Osteoblast (primary cell): ENCODE data around the gene CPNE8. TPM values are rescaled to one million over a fixed set of nuclear protein-coding genes. Genes with fewer than 3 reads are reported as not detected.

Experiments used
- DNase-seq: peaks from one replicate; pipeline ENCODE4 v3.0.0; 2011; ENCODE audit warnings: low spot score, mixed read lengths; ENCODE audit not compliant: insufficient read length; ENCODE audit errors: missing footprints
- H2AFZ ChIP-seq: 2 replicates; pipeline ENCODE4 v1.6.0; 2011; ENCODE audit warnings: mild to moderate bottlenecking, low read length
- H3K27ac ChIP-seq: 2 replicates; pipeline ENCODE4 v1.5.1; 2011; ENCODE audit warnings: mild to moderate bottlenecking, low read depth, low read length, moderate library complexity
- H3K27me3 ChIP-seq: 2 replicates; pipeline ENCODE4 v1.6.0; 2012; ENCODE audit warnings: mild to moderate bottlenecking, control low read depth, inconsistent platforms, low read length, moderate library complexity; ENCODE audit not compliant: insufficient read depth
- H3K36me3 ChIP-seq: 2 replicates; pipeline ENCODE4 v1.5.1; 2011; ENCODE audit warnings: mild to moderate bottlenecking, low read length, control low read depth, moderate library complexity; ENCODE audit not compliant: insufficient read depth
- H3K4me1 ChIP-seq: 2 replicates; pipeline ENCODE4 v1.5.1; 2011; ENCODE audit warnings: mild to moderate bottlenecking, low read length, control low read depth, moderate library complexity; ENCODE audit not compliant: insufficient read depth
- H3K4me2 ChIP-seq: 2 replicates; pipeline ENCODE4 v1.6.0; 2011; ENCODE audit warnings: mild to moderate bottlenecking, low read length; ENCODE audit not compliant: insufficient read depth
- H3K4me3 ChIP-seq: fragments of 200-600 bp; sonication (generic); 3 replicates; pipeline ENCODE4 v1.5.1; 2012; ENCODE audit warnings: mild to moderate bottlenecking, low read length, inconsistent platforms; ENCODE audit not compliant: insufficient read depth
- H3K79me2 ChIP-seq: 2 replicates; pipeline ENCODE4 v1.6.0; 2012; ENCODE audit warnings: mild to moderate bottlenecking, low read length, control low read depth, inconsistent platforms; ENCODE audit not compliant: insufficient read depth
- H3K9me3 ChIP-seq: 2 replicates; pipeline ENCODE4 v1.5.1; 2011; ENCODE audit warnings: low read depth, low read length, control low read depth
- H4K20me1 ChIP-seq: 2 replicates; pipeline ENCODE4 v1.6.0; 2012; ENCODE audit warnings: mild to moderate bottlenecking, low read length, control low read depth; ENCODE audit not compliant: insufficient read depth
- CTCF ChIP-seq: IDR thresholded peaks from 2 replicates; pipeline ENCODE4 v1.5.1; 2011; ENCODE audit warnings: mild to moderate bottlenecking, low read depth, low read length, moderate library complexity; ENCODE audit errors: extremely low read depth
- total RNA-seq: library from RNA; depleted of rRNA; stranded (reverse); fragments of >200 nt; gene quantifications from 2 replicates; pipeline ENCODE4 v1.2.3, GENCODE V29; 2012

The CPNE8 gene
- total RNA-seq, 1 donor: 20.6 TPM

GRCh38 chr12:38788106-38788505, 117.3 kb downstream of the CPNE8 start:
- no peak overlapping the region for H3K27ac ChIP-seq
- no peak for DNase-seq

GRCh38 chr12:38785381-38785780, 120.0 kb downstream of the CPNE8 start:
- H3K36me3 ChIP-seq: no peaks in the 10 kb centered on the region
- no peaks in the 10 kb centered on the region for H3K9me3 ChIP-seq
- H3K4me3 ChIP-seq: no peak overlapping the region
- H3K4me2 ChIP-seq: no peak overlapping the region
- no peak for DNase-seq
- no peak overlapping the region for H3K27ac ChIP-seq
- H4K20me1 ChIP-seq: no peaks in the 10 kb centered on the region
- H3K27me3 ChIP-seq: no peaks in the 10 kb centered on the region
- TF ChIP-seq CTCF: no peak
- H3K4me1 ChIP-seq: no peaks in the 10 kb centered on the region
- no peak overlapping the region for H2AFZ ChIP-seq
- H3K79me2 ChIP-seq: no peaks in the 10 kb centered on the region

More at GRCh38 chr12:38788106-38788505, 117.3 kb downstream of the CPNE8 start:
- Histone ChIP-seq H4K20me1 (no peaks in the 10 kb centered on the region), H3K4me3 (no peak overlapping the region), H3K4me1 (no peaks in the 10 kb centered on the region), H2AFZ (no peak overlapping the region), H3K79me2 (no peaks in the 10 kb centered on the region), H3K9me3 (no peaks in the 10 kb centered on the region), H3K27me3 (no peaks in the 10 kb centered on the region), H3K36me3 (no peaks in the 10 kb centered on the region), H3K4me2 (no peak overlapping the region)
- TF ChIP-seq CTCF: no peak

- H3K4me3 ChIP-seq: no peak overlapping the region
- no peak overlapping the region for H2AFZ ChIP-seq
- DNase-seq: no peak
- no peaks in the 10 kb centered on the region for H3K4me1 ChIP-seq
- no peak overlapping the region for H3K4me2 ChIP-seq
- TF ChIP-seq CTCF: no peak
- no peaks in the 10 kb centered on the region for H3K79me2 ChIP-seq
- H3K27ac ChIP-seq: no peak overlapping the region
- no peaks in the 10 kb centered on the region for H3K36me3 ChIP-seq
- H3K9me3 ChIP-seq: no peaks in the 10 kb centered on the region
- no peaks in the 10 kb centered on the region for H3K27me3 ChIP-seq
- no peaks in the 10 kb centered on the region for H4K20me1 ChIP-seq
Measured at GRCh38 chr12:38783304-38783703, 122.1 kb downstream of the CPNE8 start.

- H3K4me2 ChIP-seq: no peak overlapping the region
- H3K4me3 ChIP-seq: no peak overlapping the region
- no peak for TF ChIP-seq CTCF
- H3K4me1 ChIP-seq: no peaks in the 10 kb centered on the region
- no peaks in the 10 kb centered on the region for H3K79me2 ChIP-seq
- no peak overlapping the region for H3K27ac ChIP-seq
- no peak for DNase-seq
- no peaks in the 10 kb centered on the region for H3K9me3 ChIP-seq
- no peaks in the 10 kb centered on the region for H3K36me3 ChIP-seq
- no peaks in the 10 kb centered on the region for H4K20me1 ChIP-seq
- H2AFZ ChIP-seq: no peak overlapping the region
- no peaks in the 10 kb centered on the region for H3K27me3 ChIP-seq
Measured at GRCh38 chr12:38782359-38782758, 123.0 kb downstream of the CPNE8 start.
